CD4-positive, alpha-beta T cell treated with Interleukin-15 for 4 hours (primary cell): Measurements from ENCODE around the gene DNASE1L3.
"Not testable (repeated sequence)": the region's sequence is repeated elsewhere in the genome, so short reads cannot be mapped to it uniquely, and the experiment has no call there.

ENCODE experiments used
- DNase-seq: peaks from one replicate; pipeline ENCODE4 v3.0.0-alpha.2; 2020; ENCODE audit warnings: low spot score

DNASE1L3 gene

GRCh38 chr3:58210761-58211460 is at the start of gene DNASE1L3:
Gene DNASE1L3 (minus strand): TSS chr3:58210972. CDS start chr3:58210906, 66 bp downstream.
- DNase-seq, result no peak

- DNase-seq, result no peak
Observed at GRCh38 chr3:58260261-58260731, 49.5 kb upstream of the DNASE1L3 start.

GRCh38 chr3:58258392-58259055 is 47.8 kb upstream of the DNASE1L3 start:
- no peak for DNase-seq

- DNase-seq, result no peak
Observed at GRCh38 chr3:58256511-58256910, 45.7 kb upstream of the DNASE1L3 start.

DNA sequence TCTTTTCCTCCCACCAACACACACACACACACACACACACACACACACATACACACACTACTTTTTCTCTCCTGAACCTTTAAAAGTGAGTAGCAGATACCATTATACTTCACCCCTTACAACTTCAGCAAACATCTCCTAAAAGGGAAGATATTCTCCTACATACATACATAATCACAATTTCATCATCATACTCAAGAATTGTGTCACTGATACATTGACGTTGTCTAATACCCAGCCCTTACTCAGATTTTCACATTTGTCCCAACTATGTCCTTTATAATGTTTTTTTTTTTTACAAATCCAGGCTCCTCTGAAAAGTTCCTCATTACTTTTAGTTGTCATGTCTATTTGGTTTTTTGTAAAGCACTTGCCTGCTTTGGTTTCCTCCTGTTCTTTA is 45.3 kb upstream of the DNASE1L3 start:
- no peak for DNase-seq

DNA sequence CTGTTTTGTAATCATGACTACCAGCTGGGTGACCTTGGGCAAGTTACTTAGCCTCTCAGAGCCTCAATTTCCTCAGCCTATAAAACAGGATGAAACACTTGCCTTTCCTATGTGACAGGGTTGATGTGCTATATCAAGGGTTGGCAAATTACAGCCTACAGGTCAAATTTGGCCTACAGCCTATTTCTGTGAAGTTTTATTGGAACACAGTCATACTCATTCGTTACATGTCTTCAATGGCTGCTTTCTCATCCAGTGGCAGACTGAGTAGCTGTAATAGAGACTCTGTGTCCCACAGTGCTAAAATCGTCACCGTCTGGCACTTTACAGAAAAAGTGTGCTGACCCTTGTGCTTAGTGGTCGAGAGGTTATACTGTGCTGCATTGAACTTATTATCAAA is 43.4 kb upstream of the DNASE1L3 start:
- DNase-seq, result no peak

DNA sequence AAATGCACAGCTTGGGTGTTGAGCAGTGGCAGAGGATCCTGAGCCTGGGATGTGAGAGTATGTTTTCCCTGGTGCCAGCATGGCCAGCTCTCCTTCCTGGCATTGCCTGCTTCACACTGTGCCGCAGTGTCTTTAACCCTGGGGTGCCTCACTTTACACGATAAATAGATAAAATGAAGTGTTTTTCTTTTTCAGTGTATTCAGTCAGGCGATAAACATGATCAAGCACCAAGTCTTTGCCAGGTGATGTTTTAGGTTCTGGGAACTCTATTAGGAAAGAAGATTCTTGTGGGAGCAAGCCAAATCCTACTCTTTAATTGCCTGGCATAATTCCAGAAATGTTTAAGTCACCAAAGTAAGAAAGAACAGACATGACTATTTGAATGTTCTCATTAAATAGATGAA is 40.9 kb upstream of the DNASE1L3 start:
- no peak for DNase-seq

- DNase-seq, result no peak
Observed at GRCh38 chr3:58250093-58250707, 39.4 kb upstream of the DNASE1L3 start.

GRCh38 chr3:58249358-58250092 is 38.8 kb upstream of the DNASE1L3 start:
- DNase-seq, result no peak

GRCh38 chr3:58246148-58247047 is 35.6 kb upstream of the DNASE1L3 start:
- no peak for DNase-seq

GRCh38 chr3:58243976-58244585 is 33.3 kb upstream of the DNASE1L3 start:
- no peak for DNase-seq

GRCh38 chr3:58242860-58243259 is 32.1 kb upstream of the DNASE1L3 start:
- DNase-seq, result not testable (repeated sequence)

- DNase-seq, result no peak
Observed at GRCh38 chr3:58242340-58242739, 31.6 kb upstream of the DNASE1L3 start.

DNA sequence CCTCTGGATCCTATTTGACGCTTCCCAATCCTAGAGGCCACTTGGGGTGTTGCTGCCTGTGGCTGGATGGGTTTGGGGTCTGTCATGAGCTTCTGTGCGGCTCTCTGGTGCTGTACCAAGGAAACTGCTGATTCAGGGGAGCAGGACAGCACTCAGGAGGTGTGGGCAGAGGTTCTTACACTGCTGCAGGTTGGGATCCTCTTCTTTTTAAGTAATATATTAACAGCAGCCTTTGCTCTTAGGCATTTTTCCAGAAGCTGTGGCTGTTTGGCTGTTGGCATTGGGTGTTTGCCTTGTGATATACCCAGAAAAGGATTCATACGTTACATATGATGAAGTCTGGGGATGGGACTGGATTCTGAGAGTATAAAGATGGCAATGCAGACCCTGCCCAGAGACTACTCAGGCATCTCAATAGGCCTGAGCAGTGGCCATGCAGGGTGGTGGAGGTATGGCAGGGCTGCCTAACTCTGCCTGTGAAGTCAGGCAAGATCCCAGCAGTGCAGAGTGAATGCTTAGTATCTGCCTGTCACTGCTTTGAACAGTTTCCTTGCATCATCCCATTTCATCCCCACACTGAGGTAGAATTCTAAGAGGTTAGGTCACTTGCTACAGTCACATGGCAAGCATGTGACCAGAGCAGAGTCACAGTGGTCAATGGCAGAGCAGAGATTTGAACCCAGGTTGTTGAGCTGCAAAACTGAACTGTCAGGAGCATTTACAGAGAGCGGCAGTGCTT is 30.7 kb upstream of the DNASE1L3 start:
- DNase-seq, result no peak

GRCh38 chr3:58238830-58239229 is 28.1 kb upstream of the DNASE1L3 start:
- no peak for DNase-seq

DNA sequence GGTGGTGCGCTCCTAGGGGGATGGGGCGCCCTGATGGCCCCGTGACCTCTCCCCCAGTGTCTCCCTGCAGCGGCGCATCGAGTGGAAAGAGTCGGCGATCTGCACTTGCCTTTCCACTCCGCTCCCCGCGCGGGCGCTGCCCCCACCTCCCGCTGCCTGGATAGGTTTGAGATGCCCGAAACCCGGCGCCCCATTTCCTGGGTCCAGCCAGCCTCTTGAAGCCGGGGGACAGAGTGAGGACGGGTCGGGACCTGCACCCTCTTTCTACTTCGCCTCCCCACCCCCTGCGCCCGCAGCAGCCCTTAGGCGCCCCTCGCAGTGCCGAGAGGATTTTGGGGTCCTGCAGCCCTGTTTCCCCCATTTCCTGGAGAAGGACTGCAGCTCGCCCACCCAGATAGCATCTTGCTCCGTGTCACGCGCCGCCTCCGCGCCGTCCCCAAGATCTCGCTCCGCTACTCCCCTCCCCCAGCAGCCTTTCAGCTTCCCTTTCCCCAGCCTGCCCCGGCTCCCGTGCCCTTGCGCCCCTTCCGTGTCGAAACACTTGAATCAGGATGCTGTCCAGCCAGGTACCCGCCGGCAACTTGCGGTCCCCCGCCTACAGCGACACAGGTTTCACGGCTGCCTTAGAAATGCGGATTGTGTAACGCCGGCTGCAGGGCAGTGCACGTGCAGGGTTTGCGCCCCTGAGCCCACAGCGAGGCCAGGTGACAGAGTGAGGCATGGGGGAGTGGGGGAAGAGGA is 27.3 kb upstream of the DNASE1L3 start:
- peak; percentile 10 for DNase-seq

DNA sequence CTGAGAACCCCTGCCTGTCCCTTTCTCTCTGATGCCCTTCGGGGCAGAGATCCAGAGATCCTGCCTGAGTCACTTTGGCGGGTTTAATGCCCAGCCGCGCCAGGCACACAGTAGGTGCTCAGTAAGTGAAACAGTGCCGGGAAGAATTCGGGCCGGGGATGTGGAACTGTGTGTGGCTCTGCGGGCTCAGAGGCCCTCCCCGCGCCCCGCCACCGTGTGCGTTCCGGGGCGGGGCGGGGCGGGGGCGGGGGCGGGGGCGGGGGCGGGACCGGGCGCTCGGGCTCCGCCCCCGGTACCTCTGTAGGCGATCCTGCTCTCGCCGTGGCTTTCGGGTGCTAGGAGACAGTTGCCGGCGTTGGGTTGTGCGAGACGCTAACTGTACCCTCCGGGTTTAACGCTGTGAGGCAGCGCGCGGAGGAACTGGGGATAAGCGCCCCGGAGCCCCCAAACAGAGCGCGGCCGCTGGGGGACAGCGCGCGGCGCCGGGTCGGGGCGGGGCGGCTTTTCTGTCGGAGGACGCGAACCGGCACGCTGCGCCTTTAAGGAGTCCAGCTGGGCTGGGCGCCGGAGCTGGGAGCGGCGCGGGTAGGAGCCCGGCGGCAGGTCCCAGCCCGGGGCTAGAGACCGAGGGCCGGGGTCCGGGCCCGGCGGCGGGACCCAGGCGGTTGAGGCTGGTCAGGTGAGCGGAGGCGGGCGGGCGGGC is 26.6 kb upstream of the DNASE1L3 start, which contains the start of gene ABHD6:
ABHD6 (plus strand) TSS at position 555 of the 703 bp plus-strand sequence. CDS start 18,795 bp downstream, outside the sequence.
- DNase-seq, result peak; percentile 82

DNA sequence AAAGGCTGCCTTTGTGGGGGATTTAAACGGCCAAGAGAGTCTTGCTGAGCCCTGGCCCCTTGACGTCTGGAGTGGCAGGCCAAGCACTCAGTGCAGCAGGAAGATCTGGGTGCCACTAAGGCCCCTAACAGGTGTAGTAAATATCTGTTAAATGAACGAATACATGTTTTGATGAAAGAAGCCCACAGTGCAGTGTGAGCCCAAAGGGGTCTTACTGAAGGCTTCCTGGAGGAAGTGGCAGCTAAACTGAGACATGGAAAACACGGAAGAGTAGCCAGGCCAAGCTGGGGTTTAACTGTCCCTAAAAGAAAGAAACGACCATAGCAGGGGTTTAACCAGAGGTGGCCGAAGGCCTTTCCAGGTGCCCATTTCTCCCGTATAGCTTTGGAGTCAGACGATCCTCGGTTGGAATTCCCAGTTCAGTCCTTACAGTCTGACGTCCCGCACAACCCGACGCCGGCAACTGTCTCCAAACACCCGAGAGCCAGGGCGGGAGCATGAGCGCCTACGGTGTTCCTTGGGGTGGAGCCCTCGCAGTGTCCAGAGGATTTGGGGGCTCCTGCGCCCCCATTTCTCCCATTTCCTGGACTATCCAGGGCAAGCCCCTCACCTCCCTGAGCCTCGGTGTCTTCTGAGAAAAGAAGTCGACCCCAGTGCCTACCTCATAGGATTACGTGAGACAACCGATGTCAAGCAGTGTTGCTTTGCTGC is 25.9 kb upstream of the DNASE1L3 start:
- no peak for DNase-seq
